ENCODE data around the gene ITGBL1.

The ITGBL1 gene

GRCh38 chr13:101570410-101570809 is 117.9 kb downstream of the ITGBL1 start:
- DNase-seq: no peak

DNA sequence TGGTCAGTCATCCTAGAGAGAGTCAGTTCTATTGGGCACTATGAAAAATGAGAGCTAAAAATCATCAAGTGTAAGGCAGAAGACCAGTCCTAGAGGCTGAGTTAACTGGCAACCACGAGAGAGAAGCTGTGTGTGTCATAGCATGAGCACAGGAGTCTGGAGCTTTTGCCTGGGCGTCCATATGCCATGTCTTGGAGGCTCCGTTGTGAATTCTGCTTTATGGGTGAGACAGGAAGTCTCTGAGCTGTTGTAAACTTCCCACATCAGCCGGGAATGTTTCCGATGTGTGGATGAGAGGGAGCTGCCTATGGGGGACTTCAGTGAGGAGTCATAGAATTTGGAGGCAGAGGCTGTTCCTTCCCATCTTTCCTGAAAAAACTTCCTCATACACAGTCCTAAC is 120.0 kb downstream of the ITGBL1 start:
- DNase-seq: no peak

GRCh38 chr13:101575581-101575980 is 123.1 kb downstream of the ITGBL1 start:
- DNase-seq: no peak

- no peak for DNase-seq
Measured at GRCh38 chr13:101576455-101576854, 124.0 kb downstream of the ITGBL1 start.

- DNase-seq: no peak
Measured at GRCh38 chr13:101576977-101577376, 124.5 kb downstream of the ITGBL1 start.

GRCh38 chr13:101579281-101579802 is 126.9 kb downstream of the ITGBL1 start:
- DNase-seq: no peak

- DNase-seq: no peak
Measured at GRCh38 chr13:101584331-101584730, 131.9 kb downstream of the ITGBL1 start.

GRCh38 chr13:101590479-101590878 is 138.0 kb downstream of the ITGBL1 start:
- no peak for DNase-seq

- DNase-seq: no peak
Measured at GRCh38 chr13:101594936-101595335, 142.5 kb downstream of the ITGBL1 start.

DNA sequence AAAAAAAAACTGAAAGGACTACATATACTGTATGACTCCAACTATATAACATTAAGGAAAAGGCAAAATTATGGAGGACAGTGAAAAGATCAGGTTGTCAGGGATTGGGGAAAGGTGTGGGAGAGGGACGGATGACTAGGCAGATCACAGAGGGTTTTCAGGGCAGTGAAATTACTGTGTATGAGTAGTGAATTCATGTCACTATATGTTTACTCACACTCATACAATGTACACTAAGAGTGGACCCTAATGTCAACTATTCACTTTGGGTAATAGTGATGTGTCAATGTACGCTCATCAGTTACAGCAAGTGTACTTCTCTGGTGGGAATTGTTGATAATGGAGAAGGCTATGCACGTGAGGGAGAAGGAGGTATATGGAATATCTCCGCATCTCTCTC is 144.3 kb downstream of the ITGBL1 start:
- no peak for DNase-seq

- DNase-seq: no peak
Measured at GRCh38 chr13:101611491-101612475, 159.3 kb downstream of the ITGBL1 start.

- DNase-seq: no peak
Measured at GRCh38 chr13:101612735-101613134, 160.3 kb downstream of the ITGBL1 start.

DNA sequence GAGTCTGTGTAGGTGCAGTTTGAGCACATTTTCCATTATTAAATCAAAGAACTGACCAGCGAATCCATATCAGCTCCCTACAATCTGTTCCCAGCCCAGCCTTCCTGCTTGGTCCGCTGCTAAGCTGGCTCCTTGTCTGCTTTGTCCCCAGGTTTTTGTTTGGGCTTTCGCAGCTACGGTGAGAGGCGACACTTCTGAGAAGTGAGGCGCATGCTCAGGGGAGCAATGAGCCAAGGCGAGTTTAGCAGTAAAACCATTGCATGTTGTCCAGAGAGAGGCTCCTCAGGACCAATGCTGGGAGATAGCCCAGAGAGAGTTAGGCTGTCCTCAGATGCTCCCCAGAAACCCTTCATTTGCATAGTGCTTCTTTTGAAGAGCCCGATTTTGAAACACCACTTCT is 162.0 kb downstream of the ITGBL1 start:
- no peak for DNase-seq

GRCh38 chr13:101618440-101619187 is 166.1 kb downstream of the ITGBL1 start:
- DNase-seq: no peak

DNA sequence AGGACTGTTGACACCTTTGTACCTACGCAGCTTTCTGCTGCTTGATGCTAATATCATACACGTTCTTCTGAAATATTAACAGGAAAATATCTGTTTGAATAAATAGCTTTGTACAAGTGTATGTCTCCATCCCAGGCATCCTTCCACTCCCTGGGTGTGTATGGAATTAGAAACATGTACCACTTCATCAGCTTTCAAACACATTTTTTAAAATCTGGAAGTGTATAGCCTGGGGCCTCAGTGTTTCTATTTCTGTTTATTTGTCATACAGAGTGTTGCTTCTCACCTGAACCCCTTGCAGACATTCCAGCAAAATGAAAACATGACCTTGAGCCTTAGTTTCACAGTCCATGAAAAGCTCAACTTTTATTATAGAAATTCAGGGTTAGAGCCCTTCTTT is 168.6 kb downstream of the ITGBL1 start:
- DNase-seq: no peak

- no peak for DNase-seq
Measured at GRCh38 chr13:101623470-101624209, 171.2 kb downstream of the ITGBL1 start.

DNA sequence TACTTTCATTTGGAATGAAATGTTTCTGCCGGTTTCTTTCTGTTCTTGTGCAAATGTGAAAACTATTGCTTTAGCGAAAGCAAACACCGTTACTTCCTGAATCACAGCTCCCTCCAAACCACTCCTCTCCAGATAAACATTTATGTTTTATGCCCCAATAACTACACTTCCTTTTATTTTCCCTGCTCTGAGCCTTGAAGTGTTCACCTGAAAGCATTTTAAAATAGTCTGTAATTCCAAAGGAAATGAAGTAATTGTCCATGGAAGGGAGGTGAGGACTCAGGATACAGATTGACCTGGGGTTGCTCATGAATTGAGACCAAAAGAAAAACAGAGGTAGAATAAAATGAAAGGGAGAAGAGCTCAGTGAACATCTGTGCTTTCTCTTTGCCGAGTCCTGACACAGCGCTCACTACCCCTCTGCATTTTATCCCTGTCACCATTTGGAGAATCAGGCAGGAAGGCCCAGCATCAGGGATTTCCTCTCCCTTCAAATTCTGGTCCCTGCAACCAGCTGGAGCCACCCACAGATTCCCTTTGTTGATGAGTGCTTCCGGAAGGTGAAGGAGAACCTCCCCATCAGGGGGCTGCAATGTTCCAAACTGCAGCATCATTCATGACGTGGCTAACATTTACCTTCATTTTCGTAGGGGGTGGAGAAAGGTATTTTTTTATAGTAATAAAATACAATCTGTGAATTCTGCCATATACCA is 171.9 kb downstream of the ITGBL1 start:
- no peak for DNase-seq

- DNase-seq: no peak
Measured at GRCh38 chr13:101624981-101625380, 172.5 kb downstream of the ITGBL1 start.

- DNase-seq: no peak
Measured at GRCh38 chr13:101626925-101627555, 174.6 kb downstream of the ITGBL1 start.

DNA sequence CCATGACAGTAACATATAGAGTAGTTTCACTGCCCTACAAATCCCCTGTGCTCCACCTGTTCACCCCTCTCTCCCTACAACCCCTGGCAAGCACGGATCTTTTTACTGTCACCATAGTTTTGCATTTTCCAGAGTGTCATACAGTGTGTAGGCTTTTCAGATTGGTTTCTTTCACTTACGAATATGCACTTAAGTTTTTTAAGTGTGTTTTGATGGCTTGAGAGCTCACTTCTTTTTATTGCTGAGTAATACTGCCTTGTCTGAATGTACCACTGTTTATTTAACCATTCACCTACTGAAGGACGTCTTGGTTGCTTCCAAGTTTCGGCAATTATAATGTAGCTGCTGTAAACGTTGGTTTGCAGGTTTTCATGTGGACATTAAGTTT is 175.1 kb downstream of the ITGBL1 start:
- DNase-seq: no peak

DNA sequence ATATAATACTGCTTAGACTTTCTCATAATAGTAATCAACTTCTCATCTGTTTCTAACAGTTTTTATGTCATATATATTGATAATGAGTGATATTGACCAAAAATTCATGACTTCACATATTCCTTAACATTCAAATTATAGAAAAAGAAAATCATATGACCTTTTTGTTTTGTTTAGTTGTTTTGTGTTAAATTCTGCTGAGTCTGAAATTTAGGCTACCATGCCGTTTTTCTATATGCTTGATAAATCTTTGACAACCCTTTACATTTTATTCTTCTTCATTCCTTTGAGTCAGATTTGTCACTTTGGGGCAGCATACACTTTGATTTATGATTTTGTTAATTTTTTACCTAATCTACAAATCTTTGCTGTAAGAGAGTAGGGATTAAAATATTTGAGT is 176.4 kb downstream of the ITGBL1 start:
- no peak for DNase-seq

DNA sequence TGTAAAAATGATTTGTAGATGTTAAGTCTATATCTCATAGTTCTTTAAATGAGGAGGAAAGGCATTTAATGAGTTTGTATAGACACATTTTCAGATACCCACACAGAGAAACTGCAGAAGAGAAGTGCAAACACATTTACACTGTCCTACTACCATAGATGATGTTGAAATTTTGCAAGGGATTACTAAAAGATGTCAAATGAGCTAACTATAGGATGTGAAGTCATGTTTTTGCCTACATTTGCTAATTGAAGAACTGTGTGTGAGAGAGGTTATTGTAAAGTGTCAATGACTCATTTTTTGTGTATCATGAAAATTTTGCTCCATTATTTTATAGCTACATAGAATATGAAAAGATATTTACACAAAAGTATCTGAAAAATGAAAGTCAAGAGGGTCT is 178.9 kb downstream of the ITGBL1 start:
- DNase-seq: no peak
